Left lobe of liver (tissue), 2 donors: Measurements from ENCODE around the gene P2RY2. TPM values are rescaled to one million over a fixed set of nuclear protein-coding genes. Genes with fewer than 3 reads are reported as not detected.
A peak's percentile ranks its signal among the peaks of the same experiment; 100 is the strongest.

Experiments used
- ATAC-seq: fragments of 200-7000 bp; cut with Tn5 transposase; one replicate; pipeline ENCODE4 v1.9.1; 2020; ENCODE audit warnings: mild to moderate bottlenecking, moderate library complexity
- DNase-seq: peaks from one replicate; pipeline ENCODE4 v3.0.0-alpha.2; 2020; ENCODE audit warnings: low spot score
- total RNA-seq: library from RNA; stranded (reverse); gene quantifications from one replicate; pipeline ENCODE4 v1.2.1, GENCODE V29; 2021
- donor health status: DM: no; HTN: no; CAD: no; lungs with moderate emphysema.
- donor health status: DM: no; HTN: yes; CAD: no.

P2RY2 gene
- total RNA-seq, 1 donor from 2014 or later: 6.0 TPM

- peak; percentile 14 for ATAC-seq
- DNase-seq: no peak
Observed at GRCh38 chr11:73203790-73204189, 14.3 kb upstream of the P2RY2 start.

DNA sequence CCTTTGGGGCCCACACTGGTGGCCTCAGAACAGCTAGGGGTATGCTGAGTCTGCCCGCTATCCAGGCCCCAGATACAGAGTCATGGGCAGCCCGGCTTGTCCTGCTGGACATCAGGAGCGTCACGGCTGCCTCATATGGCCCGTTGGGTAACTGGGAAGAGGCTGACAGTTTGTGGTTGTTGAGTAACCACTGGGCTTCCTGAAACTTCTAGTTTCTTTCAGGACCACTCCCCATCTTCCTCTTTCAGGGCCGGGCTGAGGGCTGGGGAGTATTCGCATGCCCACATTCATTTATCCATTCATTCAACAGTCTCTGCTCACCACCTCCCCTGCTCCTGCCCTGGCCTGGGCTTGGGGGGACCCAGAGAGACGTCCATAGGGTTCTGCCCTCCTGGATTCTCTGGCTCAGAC lies 13.4 kb upstream of the P2RY2 start:
- ATAC-seq (peak; percentile 27), DNase-seq (no peak)

GRCh38 chr11:73205661-73206343 lies 12.3 kb upstream of the P2RY2 start:
- no peak for DNase-seq
- ATAC-seq: peak; percentile 65

DNA sequence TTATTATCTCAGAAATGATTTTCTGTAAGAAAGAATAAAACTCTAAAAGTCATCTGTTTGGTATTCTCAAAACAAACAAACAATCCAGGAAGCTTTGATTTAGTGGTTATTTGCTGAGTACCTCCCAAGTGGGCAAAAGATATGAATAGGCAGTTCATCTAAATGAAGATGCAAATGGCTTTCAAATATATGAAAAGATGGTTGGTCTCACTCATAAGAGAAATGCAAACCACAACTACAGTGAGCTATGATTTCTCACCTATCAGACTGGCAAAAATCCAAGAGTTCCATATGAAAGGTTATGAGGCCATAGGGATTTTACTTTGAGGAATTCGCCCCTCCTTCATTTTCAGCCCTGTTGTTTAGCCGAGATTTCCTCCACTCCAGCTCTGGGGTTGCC lies 11.3 kb upstream of the P2RY2 start:
- DNase-seq (no peak), ATAC-seq (no peak)

DNA sequence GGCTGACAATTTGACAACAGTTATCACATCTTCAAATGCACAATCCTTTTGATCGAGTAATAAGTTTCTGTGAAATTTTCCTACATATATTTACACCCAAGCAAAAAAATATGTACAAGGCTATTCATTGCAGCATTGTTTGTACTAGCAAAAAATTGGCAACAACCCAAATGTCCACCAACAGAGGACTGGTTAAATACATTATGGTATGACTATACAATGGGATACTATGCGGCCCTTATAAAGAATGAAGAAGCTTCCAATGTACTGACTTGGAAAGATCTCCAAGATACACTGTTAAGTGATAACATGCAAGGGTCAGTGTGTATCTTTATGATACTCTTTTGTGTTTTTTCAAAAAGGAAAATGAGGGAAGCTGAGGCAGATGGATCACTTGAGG lies 8.2 kb upstream of the P2RY2 start:
- DNase-seq: no peak
- no peak for ATAC-seq

DNA sequence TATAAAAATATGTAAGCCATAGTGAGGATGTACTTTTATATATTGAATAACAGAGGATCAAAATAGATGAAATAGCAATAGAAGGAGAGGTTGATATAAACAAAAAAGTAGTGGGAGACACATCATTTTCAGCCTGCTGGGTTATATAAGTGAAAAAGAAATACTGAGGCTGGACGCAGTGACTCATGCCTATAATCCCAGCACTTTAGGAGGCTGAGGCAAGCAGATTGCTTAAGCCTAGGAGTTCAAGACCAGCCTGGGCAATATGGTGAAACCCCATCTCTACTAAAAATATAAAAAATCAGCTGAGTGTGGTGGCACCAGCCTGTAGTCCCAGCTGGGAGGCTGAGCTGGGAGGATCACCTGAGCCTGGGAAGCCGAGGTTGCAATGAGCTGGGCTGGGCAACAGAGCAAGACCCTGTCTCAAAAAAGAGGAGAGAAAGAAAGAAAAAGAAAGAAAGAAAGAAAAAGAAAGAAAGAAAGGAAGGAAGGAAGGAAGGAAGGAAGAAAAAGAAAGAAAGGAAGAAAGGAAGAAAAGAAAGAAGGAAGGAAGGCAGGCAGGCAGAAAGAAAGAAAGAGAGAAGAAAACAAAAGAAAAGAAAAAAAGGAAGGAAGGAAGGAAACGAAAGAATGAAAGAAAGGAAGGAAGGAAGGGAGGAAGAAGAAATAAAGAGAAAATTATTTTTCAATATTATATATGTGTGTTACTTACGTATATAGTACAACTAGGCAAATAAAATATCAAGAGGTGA lies 7.0 kb upstream of the P2RY2 start:
- no peak for DNase-seq
- ATAC-seq: no peak

DNA sequence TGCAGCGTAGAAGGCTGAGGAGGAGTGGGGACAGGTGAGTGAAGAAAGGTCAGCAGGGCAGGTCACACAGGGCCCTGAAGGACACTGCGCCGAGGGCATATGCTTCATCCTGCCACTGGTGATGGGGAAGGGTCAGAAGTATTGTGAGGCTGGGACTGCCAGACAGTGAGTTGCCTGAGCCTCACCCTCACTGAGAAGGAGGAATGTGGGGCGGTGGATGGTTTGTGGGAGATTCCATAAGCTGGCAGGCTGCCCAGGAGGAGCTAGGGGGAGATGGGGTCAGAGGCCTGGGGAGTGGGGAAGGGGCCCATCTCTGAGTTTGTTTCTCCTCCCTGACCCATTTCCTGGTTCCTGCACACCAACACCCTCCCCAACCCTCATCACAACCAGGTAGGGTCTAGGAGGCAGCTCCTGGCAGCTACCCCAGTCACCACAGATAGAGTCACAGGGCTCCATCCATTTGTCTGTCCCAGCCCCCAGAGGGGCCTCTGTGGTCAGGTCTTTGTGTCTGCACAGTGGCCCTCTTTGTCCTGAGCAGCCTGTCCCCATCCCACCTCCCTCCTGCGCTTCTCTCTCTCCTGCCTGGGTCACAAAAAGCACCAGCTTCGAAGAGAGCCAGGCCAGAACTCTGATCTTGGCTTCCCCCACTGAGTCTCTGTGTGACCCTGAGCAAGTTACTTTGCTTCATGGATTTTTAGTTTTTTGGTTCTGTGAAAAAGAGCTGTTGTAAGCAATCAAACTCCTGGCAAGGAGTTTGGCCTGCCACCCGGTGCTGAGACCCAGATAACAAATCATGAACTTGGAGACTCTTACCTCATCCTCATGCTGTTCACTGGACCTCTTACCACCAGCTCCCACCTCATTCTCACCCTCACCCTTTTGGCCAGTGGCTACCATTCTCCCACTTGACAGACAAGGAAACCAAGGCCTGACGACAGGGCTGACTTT lies 4.6 kb upstream of the P2RY2 start:
- no peak for ATAC-seq
- no peak for DNase-seq

DNA sequence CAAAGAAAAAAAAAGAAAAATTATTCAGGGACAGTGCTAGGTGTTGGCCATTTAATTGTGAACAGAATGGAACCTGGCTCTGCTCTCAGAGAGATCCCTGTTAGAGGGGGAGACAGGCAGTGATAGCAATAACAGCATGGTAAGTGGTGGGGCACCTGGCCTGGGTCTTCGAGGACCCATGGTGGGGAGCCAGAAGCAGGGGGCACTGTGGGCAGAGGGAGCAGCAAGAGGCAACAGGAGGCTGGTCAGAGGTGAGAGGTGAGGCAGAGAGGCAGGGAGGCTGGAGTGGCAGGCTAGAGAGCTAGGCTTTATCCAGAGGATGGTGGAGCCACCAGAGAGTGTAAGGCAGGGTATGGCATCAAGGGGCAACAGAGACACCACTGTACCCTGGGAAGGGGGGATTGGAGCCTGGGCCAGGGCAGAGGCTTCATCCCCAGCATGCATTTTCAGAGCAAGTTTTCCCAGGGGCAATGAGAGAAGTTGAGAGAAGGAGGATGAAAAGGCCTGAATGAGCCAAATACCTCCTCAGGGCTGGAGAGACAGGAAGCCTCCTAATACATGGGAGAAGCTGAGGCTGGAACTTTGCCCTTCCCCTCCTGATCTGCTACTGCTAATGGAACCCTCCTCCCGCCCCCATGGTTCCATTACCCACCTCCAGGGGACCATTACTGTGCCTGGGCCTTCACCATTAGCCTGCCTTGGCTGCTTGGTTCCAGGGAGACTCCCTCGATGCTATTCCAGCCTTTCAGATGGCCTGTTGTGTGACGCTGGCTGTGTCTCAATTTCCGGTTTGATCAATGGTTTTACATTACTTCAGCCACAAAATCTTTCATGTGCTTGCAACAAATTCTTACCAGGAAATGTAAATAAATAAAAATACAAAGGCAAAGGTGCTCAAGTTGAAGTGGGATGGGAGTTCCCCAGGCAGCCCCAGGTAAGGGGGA lies 2.6 kb upstream of the P2RY2 start:
- no peak for DNase-seq

DNA sequence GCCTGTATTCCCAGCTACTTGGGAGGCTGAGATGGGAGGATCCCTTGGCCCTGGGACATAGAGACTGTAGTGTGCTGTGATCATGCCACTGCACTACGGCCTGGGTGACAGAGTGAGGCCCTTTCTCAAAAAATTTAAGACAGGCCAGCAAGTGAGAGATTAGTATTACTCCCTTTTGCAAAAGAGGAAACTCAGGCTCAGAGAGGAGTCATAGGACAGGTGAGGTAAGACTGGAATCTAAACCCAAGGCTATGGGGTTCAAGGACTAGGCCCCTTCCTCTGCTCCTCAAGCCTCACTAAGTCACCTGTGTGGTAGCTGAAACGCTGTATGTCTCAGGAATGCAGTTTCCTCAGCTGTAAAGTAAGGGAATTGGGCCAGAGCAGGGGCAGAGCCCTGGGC lies 1.6 kb upstream of the P2RY2 start:
- ATAC-seq (no peak), DNase-seq (no peak)

More for the DNA sequence above, 2.6 kb upstream of the P2RY2 start:
- ATAC-seq: no peak

- ATAC-seq (peak; percentile 30), DNase-seq (peak; percentile 73)
Observed at GRCh38 chr11:73217131-73217809, 811 bp upstream of the P2RY2 start.

DNA sequence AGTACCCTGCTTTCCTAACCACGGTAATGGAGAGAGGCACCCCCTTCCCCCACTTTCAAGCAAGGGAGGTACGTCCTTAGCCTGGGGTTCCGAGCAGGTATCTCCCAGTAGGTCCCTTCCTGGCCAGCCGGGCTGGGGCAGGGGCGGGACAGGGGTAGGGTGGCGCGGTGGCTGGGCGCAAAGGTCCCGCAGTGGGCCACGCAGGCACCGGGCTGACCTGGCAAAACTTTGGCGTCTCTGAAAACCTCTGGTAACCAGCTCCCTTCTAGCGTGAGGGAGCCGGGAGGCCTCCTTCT lies 323 bp upstream of the P2RY2 start:
- no peak for ATAC-seq
- no peak for DNase-seq

- no peak for ATAC-seq
- DNase-seq: no peak
Observed at GRCh38 chr11:73218830-73219215, 742 bp downstream of the P2RY2 start.

DNA sequence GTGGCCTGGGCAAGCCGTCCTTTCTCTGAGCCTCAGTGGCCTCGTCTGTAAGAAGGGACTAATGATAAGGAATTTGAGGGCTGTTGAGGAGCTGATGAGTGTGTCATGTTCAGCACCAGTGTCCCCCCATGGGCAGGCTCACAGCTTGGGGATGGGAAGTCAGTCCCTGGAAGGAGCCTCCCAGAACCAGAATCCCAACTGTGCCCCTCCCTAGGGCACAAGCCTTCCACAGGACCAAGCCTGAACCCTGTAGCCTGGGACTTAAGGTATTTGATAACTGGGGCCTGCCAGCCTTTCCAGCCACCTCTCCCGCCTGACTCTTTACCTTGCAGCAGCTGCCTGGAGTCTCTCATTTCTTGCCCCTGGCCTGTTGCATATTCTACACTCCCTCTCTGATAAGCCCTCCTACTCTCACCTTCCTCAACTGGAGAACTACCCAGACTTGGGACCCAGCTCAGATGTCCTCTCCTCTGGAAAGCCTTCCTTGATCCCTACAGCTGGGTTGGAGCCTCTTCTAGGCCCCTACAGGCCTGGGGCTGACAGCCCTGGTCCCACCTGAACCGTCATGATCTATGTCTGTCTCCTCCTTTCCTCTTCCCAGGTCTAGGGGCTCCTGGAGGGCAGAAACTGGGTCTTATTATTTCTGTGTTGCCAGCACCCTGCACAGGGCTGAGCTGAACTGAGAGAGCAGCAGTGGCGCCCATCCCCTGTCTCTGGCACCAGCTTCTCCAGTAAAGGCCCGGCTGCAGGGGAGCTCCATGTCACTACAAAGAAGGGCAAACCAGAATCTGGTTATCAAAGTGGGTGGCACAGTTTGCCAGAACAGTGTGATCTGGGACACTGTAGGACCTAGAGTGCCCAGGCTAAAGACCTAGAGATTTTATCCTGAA lies 1.6 kb downstream of the P2RY2 start:
- ATAC-seq (no peak), DNase-seq (no peak)

GRCh38 chr11:73221451-73221850 lies 3.4 kb downstream of the P2RY2 start:
- DNase-seq (no peak), ATAC-seq (no peak)

- ATAC-seq: no peak
Observed at GRCh38 chr11:73221996-73222395, 3.9 kb downstream of the P2RY2 start.

DNA sequence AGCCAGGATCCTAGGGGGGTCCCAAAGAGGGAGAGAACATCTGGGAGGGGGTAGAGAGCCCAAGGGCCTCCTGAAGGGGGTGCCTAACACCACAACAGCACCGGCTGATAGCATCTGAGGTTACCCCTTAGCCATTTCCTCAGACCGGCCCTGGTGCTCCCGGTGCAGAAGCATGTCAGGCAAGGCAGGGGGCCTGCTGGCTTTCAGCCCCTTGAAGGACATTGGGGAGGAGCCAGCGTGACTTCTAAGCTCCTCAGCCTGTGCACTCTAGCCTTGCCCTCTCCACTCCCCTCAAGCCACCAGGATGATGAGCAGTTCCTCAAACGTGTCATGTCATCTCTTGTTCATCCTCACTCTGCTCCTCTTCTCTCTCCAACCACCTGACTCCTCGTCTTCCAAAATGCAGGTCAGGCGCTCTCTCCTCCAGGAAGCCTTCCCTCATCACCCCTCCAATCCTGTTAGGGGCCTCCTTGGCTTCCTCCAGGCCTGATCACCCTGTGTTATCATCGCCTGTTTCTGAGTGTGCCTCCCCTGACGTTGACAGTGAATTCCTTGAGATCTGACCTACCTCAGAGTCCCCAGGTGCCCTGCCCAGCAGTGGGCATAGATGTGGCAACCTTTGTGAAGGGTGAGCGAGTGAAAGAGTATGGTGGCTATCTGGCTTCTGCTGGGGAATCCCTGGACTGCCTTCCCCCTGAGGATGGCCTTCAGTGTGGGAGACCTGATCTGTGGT lies 6.1 kb downstream of the P2RY2 start:
- ATAC-seq (no peak), DNase-seq (no peak)

More at GRCh38 chr11:73221996-73222395, 3.9 kb downstream of the P2RY2 start:
- DNase-seq: no peak

- ATAC-seq (no peak), DNase-seq (no peak)
Observed at GRCh38 chr11:73225001-73225686, 7.1 kb downstream of the P2RY2 start.

- DNase-seq (no peak), ATAC-seq (no peak)
Observed at GRCh38 chr11:73225851-73226250, 7.8 kb downstream of the P2RY2 start.
